Panc1 (cell line): ENCODE data around the gene PPFIA3. TPM values are rescaled to one million over a fixed set of nuclear protein-coding genes. Genes with fewer than 3 reads are reported as not detected.
"Not testable (repeated sequence)": the region's sequence is repeated elsewhere in the genome, so short reads cannot be mapped to it uniquely, and the experiment has no call there.

Source experiments
- ATAC-seq: fragments of 200-7000 bp; cut with Tn5 transposase; 2 replicates; pipeline ENCODE4 v1.9.1; 2020; ENCODE audit warnings: mild to moderate bottlenecking, moderate library complexity
- BruUV-seq: library from RNA; stranded (reverse); fragments of 400-500 nt; replicated peaks from 2 replicates; lab custom pipeline; 2021; lab: Mats Ljungman, UMichigan
- CTCF ChIA-PET: fragments of 300-600 bp; sonication (Branson Sonifier 250); formaldehyde crosslinking; loops from one replicate; lab custom pipeline; 2022; ENCODE audit warnings: antibody characterized with exemption; lab: Charles Lee
- POLR2A ChIA-PET: fragments of 300-600 bp; sonication (Branson Sonifier 250); formaldehyde crosslinking; loops from one replicate; lab custom pipeline; 2022; ENCODE audit warnings: antibody characterized with exemption; lab: Charles Lee
- DNase-seq: peaks from one replicate; pipeline ENCODE4 v3.0.0-alpha.2; 2010; ENCODE audit warnings: low read depth, low spot score
- H3K27ac ChIP-seq: 2 replicates; pipeline ENCODE4 v1.5.1; 2011; ENCODE audit warnings: mild to moderate bottlenecking, low read length, inconsistent platforms
- H3K27me3 ChIP-seq: fragments of 200-500 bp; sonication (Bioruptor generic); 2 replicates; pipeline ENCODE4 v1.6.0; 2014; ENCODE audit warnings: low read length, inconsistent platforms; ENCODE audit not compliant: control insufficient read depth, insufficient read depth
- H3K36me3 ChIP-seq: fragments of 200-500 bp; sonication (Bioruptor generic); 2 replicates; pipeline ENCODE4 v1.5.1; 2014; ENCODE audit warnings: inconsistent platforms, mild to moderate bottlenecking, low read length, moderate library complexity; ENCODE audit not compliant: control insufficient read depth, insufficient read depth
- H3K4me1 ChIP-seq: 2 replicates; pipeline ENCODE4 v1.5.1; 2011; ENCODE audit warnings: inconsistent platforms, mild to moderate bottlenecking, low read length, moderate library complexity; ENCODE audit not compliant: control insufficient read depth, insufficient read depth
- H3K4me3 ChIP-seq, 2 experiments: 2 replicates each; pipeline ENCODE4 v1.5.1; 2011 to 2012; ENCODE audit warnings: low read depth in 2 of 2, low read length in 2 of 2, mild to moderate bottlenecking in 2 of 2, inconsistent platforms in 1 of 2, moderate library complexity in 1 of 2
- H3K9me3 ChIP-seq: fragments of 200-500 bp; sonication (Bioruptor generic); 2 replicates; pipeline ENCODE4 v1.5.1; 2014; ENCODE audit warnings: low read depth, mild to moderate bottlenecking, inconsistent platforms, low read length, moderate library complexity; ENCODE audit not compliant: control insufficient read depth, insufficient read depth
- POLR2AphosphoS5 ChIP-seq: IDR thresholded peaks from 2 replicates; pipeline ENCODE4 v1.6.1; 2012; ENCODE audit warnings: mild to moderate bottlenecking, low read depth, low read length, moderate library complexity
- REST ChIP-seq, 2 experiments: IDR thresholded peaks; 2 replicates each; pipeline ENCODE4 v1.6.1; 2011 to 2012; ENCODE audit warnings: low read depth in 2 of 2, control low read depth in 1 of 2, low read length in 1 of 2, mild to moderate bottlenecking in 1 of 2, moderate library complexity in 1 of 2; ENCODE audit not compliant: insufficient read depth in 1 of 2
- SIN3A ChIP-seq: IDR thresholded peaks from 2 replicates; pipeline ENCODE4 v1.6.1; 2012; ENCODE audit warnings: low read depth, mild to moderate bottlenecking, low read length, moderate library complexity, borderline replicate concordance; ENCODE audit not compliant: insufficient read depth
- TCF7L2 ChIP-seq: IDR thresholded peaks from 2 replicates; pipeline ENCODE4 v1.6.1; 2011; ENCODE audit warnings: mild to moderate bottlenecking, low read depth, low read length, inconsistent platforms
- in situ Hi-C: cut with HindIII; loops from 2 replicates; pipeline ENCODE4 v1.10.0; 2016; ENCODE audit warnings: low sequenced_read_pairs, low pct_unique_long_range_greater_than_20kb
- intact Hi-C: fragments of 100-400 bp; cut with micrococcal nuclease; formaldehyde crosslinking; loops from one replicate; pipeline ENCODE4 v1.10.0; 2022; ENCODE audit not compliant: unreplicated experiment
- total RNA-seq: library from RNA; stranded (reverse); gene quantifications from one replicate; pipeline ENCODE4 v1.2.1, GENCODE V29; 2021; ENCODE audit not compliant: unreplicated experiment
- TF ChIP-seq, protein P1 (sequence below): fragments of 450-650 bp; IDR thresholded peaks from 2 replicates; pipeline ENCODE4 v1.5.1; 2017; ENCODE audit warnings: mild to moderate bottlenecking

Gene PPFIA3
- total RNA-seq, 1 experiment from 2014 or later: 21.7 TPM

DNA sequence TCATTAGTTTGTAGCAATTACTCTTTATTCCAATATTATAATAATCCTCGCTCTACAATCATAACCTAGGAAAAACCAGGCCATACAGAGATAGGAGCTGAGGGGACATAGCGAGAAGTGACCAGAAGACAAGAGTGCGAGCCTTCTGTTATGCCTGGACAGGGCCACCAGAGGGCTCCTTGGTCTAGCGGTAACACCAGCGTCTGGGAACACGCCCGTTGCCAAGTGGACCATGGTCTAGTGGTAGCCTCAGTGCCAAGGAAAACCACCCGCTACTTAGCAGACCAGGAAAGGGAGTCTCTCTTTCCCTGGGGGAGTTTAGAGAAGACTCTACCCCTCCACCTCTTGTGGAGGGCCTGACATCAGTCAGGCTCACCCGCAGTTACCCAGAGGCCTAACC lies 44.5 kb upstream of the PPFIA3 start:
- H3K4me3 ChIP-seq, H3K4me1 ChIP-seq, intact Hi-C loops, POLR2A ChIA-PET, H3K27me3 ChIP-seq, H3K9me3 ChIP-seq, DNase-seq, ATAC-seq, H3K27ac ChIP-seq, H3K36me3 ChIP-seq, BruUV-seq, in situ Hi-C loops: not testable (repeated sequence)
- CTCF ChIA-PET: interaction anchor here (0.7 kb wide), 1 partner anchor 72 kb away, joined by 3 read pairs; no protein-coding TSS in a partner anchor
- TF ChIP-seq, protein P1, sequence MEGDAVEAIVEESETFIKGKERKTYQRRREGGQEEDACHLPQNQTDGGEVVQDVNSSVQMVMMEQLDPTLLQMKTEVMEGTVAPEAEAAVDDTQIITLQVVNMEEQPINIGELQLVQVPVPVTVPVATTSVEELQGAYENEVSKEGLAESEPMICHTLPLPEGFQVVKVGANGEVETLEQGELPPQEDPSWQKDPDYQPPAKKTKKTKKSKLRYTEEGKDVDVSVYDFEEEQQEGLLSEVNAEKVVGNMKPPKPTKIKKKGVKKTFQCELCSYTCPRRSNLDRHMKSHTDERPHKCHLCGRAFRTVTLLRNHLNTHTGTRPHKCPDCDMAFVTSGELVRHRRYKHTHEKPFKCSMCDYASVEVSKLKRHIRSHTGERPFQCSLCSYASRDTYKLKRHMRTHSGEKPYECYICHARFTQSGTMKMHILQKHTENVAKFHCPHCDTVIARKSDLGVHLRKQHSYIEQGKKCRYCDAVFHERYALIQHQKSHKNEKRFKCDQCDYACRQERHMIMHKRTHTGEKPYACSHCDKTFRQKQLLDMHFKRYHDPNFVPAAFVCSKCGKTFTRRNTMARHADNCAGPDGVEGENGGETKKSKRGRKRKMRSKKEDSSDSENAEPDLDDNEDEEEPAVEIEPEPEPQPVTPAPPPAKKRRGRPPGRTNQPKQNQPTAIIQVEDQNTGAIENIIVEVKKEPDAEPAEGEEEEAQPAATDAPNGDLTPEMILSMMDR: peak; percentile 82

DNA sequence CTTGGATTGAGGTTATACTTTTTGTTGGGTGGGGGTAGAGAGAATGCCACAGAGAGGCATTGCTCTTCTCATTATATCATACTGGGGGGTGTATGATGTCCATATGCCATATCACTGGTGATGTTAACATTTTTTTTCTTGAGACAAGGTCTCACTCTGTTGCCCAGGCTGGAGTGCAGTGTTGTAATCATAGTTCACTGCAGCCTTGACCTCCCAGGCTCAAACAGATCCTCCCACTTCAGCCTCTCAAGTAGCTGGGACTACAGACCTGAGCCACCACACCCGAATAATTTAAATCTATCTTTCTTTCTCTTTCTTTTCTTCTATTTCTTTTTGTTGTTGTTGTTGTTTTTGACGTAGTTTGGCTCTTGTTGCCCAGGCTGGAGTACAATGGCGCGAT lies 39.0 kb upstream of the PPFIA3 start:
- H3K27me3 ChIP-seq: no peaks in the 10 kb centered on the region
- no TSS peak for BruUV-seq
- H3K36me3 ChIP-seq: no peaks in the 10 kb centered on the region; the same call in 1 of the 2 replicates
- intact Hi-C loops (no loop called here), in situ Hi-C loops (no loop called here)
- no peak overlapping the region for H3K27ac ChIP-seq
- no peaks in the 10 kb centered on the region for H3K9me3 ChIP-seq
- no peak for DNase-seq
- H3K4me1 ChIP-seq: no peaks in the 10 kb centered on the region
- POLR2A ChIA-PET: no interaction called here
- ATAC-seq: no peak
- CTCF ChIA-PET: no interaction called here
- TF ChIP-seq REST (IDR thresholded peaks at IDR 0.05; ENCODE audit: insufficient read depth in 1 of 2, low read depth in 2 of 2, low read length in 1 of 2) (no peak), POLR2AphosphoS5 (no peak), TCF7L2 (no peak), SIN3A (no peak)
- TF ChIP-seq, protein P1: no peak
- no peak overlapping the region for H3K4me3 ChIP-seq

GRCh38 chr19:49081273-49081672 lies 38.1 kb upstream of the PPFIA3 start:
- ATAC-seq: no peak
- TF ChIP-seq SIN3A (no peak), REST (IDR thresholded peaks at IDR 0.05; ENCODE audit: insufficient read depth in 1 of 2, low read depth in 2 of 2, low read length in 1 of 2) (no peak), POLR2AphosphoS5 (no peak), TCF7L2 (no peak)
- TF ChIP-seq, protein P1: no peak
- H3K4me1 ChIP-seq: no peaks in the 10 kb centered on the region
- ChIA-PET POLR2A (no interaction called here), CTCF (no interaction called here)
- H3K27ac ChIP-seq: no peak overlapping the region
- H3K9me3 ChIP-seq: no peaks in the 10 kb centered on the region
- H3K4me3 ChIP-seq: no peak overlapping the region
- BruUV-seq: no TSS peak
- intact Hi-C loops (no loop called here), in situ Hi-C loops (no loop called here)
- H3K27me3 ChIP-seq: no peaks in the 10 kb centered on the region
- H3K36me3 ChIP-seq: peaks cover 7% of the 10 kb centered on the region
- DNase-seq: no peak
